Fibroblast of lung (primary cell): ENCODE data around the gene SLC5A4.

Experiments used
- EZH2 ChIP-seq: IDR thresholded peaks from 2 replicates; pipeline ENCODE4 v1.5.1; 2012; ENCODE audit warnings: low read length, control low read depth, mild to moderate bottlenecking; ENCODE audit errors: missing control alignments
- TF ChIP-seq, protein P1 (sequence below), 2 donors: IDR thresholded peaks in 1 of 2; conservative IDR thresholded peaks in 1 of 2; 1 replicate in 1 of 2; 2 replicates in 1 of 2; pipeline ENCODE4 v1.5.1; 2011 to 2012; ENCODE audit warnings: low read length in 2 of 2, control low read depth in 1 of 2, inconsistent platforms in 1 of 2, low read depth in 1 of 2, mild to moderate bottlenecking in 1 of 2

GRCh38 chr22:32216911-32217310, 38.2 kb downstream of the SLC5A4 start:
- TF ChIP-seq, protein P1, sequence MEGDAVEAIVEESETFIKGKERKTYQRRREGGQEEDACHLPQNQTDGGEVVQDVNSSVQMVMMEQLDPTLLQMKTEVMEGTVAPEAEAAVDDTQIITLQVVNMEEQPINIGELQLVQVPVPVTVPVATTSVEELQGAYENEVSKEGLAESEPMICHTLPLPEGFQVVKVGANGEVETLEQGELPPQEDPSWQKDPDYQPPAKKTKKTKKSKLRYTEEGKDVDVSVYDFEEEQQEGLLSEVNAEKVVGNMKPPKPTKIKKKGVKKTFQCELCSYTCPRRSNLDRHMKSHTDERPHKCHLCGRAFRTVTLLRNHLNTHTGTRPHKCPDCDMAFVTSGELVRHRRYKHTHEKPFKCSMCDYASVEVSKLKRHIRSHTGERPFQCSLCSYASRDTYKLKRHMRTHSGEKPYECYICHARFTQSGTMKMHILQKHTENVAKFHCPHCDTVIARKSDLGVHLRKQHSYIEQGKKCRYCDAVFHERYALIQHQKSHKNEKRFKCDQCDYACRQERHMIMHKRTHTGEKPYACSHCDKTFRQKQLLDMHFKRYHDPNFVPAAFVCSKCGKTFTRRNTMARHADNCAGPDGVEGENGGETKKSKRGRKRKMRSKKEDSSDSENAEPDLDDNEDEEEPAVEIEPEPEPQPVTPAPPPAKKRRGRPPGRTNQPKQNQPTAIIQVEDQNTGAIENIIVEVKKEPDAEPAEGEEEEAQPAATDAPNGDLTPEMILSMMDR (conservative IDR thresholded peaks at IDR 0.05 in 1 of 2, IDR thresholded peaks at IDR 0.05 in 1 of 2; ENCODE audit: low read depth in 1 of 2, low read length in 2 of 2): no peak
- no peak for TF ChIP-seq EZH2
